Aorta (tissue), 5 donors: ENCODE measurements around the gene NQO1. TPM values are rescaled to one million over a fixed set of nuclear protein-coding genes. Genes with fewer than 3 reads are reported as not detected.

Experiments used
- ATAC-seq: fragments of 200-7000 bp; cut with Tn5 transposase; one replicate; pipeline ENCODE4 v1.9.1; 2022; ENCODE audit warnings: moderate library complexity; ENCODE audit not compliant: low FRiP score
- DNase-seq, 2 donors: peaks; one replicate each; pipeline ENCODE4 v3.0.0-alpha.2; 2020
- H3K27ac ChIP-seq, 2 donors: one replicate each; pipeline ENCODE4 v1.5.1; 2013; ENCODE audit warnings: low read length in 2 of 2, mild to moderate bottlenecking in 2 of 2, moderate library complexity in 2 of 2, control low read depth in 1 of 2, inconsistent platforms in 1 of 2, low read depth in 1 of 2
- H3K27me3 ChIP-seq, 2 donors: one replicate each; pipeline ENCODE4 v1.6.1; 2013; ENCODE audit warnings: control low read depth in 1 of 2, low read length in 1 of 2, mild to moderate bottlenecking in 1 of 2, moderate library complexity in 1 of 2; ENCODE audit not compliant: insufficient read depth in 2 of 2, control insufficient read depth in 1 of 2
- H3K36me3 ChIP-seq, 2 donors: one replicate each; pipeline ENCODE4 v1.6.1; 2013; ENCODE audit warnings: control low read depth in 1 of 2, low read length in 1 of 2, mild to moderate bottlenecking in 1 of 2; ENCODE audit not compliant: insufficient read depth in 2 of 2, control insufficient read depth in 1 of 2
- H3K4me1 ChIP-seq, 2 donors: one replicate each; pipeline ENCODE4 v1.6.1; 2013; ENCODE audit warnings: low read length in 2 of 2, control low read depth in 1 of 2, mild to moderate bottlenecking in 1 of 2, moderate library complexity in 1 of 2; ENCODE audit not compliant: insufficient read depth in 2 of 2, control insufficient read depth in 1 of 2
- H3K4me3 ChIP-seq, 2 donors: one replicate each; pipeline ENCODE4 v1.5.1; 2013; ENCODE audit warnings: low read length in 2 of 2, control low read depth in 1 of 2, mild to moderate bottlenecking in 1 of 2
- H3K9me3 ChIP-seq: one replicate; pipeline ENCODE4 v1.6.1; 2013; ENCODE audit warnings: mild to moderate bottlenecking, low read length; ENCODE audit not compliant: control insufficient read depth
- WGBS, 2 donors: extraction: QIAGEN DNeasy Blood & Tissue Kit; methylation state at CpG; one replicate each; pipeline ENCODE4 v1.1.7; 2013; 5-methylcytosine and 5-hydroxymethylcytosine counted together
- intact Hi-C, 2 donors: fragments of 100-400 bp; cut with DNase I; formaldehyde crosslinking; loops; one replicate each; pipeline versions ENCODE4 v1.14.2 to v1.15.0; 2022
- polyA plus RNA-seq, 2 donors: library from polyadenylated mRNA; stranded (reverse); fragments of 200-250 nt; gene quantifications; one replicate each; pipeline ENCODE4 v1.2.3, GENCODE V29; 2013
- total RNA-seq, 2 donors: library from RNA; stranded (reverse); fragmentation: NEBNext Ultra II Directional; extraction: Animal tissue kit (Norgen Biotek cat#: 25700); gene quantifications; one replicate each; pipeline ENCODE4 v1.2.1, GENCODE V29; 2021
- donor health status: healthy with polysubstance abuse.
- donor health status: Bipolar disorder and iron deficiency.
- donor health status: DM: no; HTN: no; CAD: no.
- donor health status: DM: no; HTN: no; CAD: no.
- donor health status: DM: yes; HTN: yes; CAD: no.

NQO1 gene
- total and polyA plus RNA-seq, 4 donors, result 31.3 to 76.3 (median 53.1) TPM

- peaks cover 0 to 3% of the 10 kb centered on the region in 2 donors for H3K36me3 ChIP-seq
- no peak overlapping the region for H3K4me3 ChIP-seq
- 74 to 76% methylated on average over 9 of the region's 9 CpGs for WGBS, 2 donors
- intact Hi-C loops, result no loop called here
- no peak for ATAC-seq
- H3K4me1 ChIP-seq, result no peaks in the 10 kb centered on the region
- no peak for DNase-seq
- no peaks in the 10 kb centered on the region for H3K9me3 ChIP-seq
- no peaks in the 10 kb centered on the region for H3K27me3 ChIP-seq
- H3K27ac ChIP-seq, result no peak overlapping the region
These were observed 13.3 kb downstream of the NQO1 start for GRCh38 chr16:69712914-69713581.

- intact Hi-C loops, result no loop called here
- DNase-seq (no peak), ATAC-seq (no peak)
- no peaks in the 10 kb centered on the region for H3K4me1 ChIP-seq
- no peaks in the 10 kb centered on the region for H3K27me3 ChIP-seq
- H3K27ac ChIP-seq, result no peak overlapping the region
- no peaks in the 10 kb centered on the region for H3K9me3 ChIP-seq
- 84 to 91% methylated on average over 4 of the region's 4 CpGs for WGBS, 2 donors
- no peak overlapping the region for H3K4me3 ChIP-seq
- H3K36me3 ChIP-seq, result peaks cover 2 to 3% of the 10 kb centered on the region in 2 donors
These were observed 14.1 kb downstream of the NQO1 start for GRCh38 chr16:69712277-69712676.

GRCh38 chr16:69711115-69711740, 15.1 kb downstream of the NQO1 start:
- H3K27ac ChIP-seq, result no peak overlapping the region
- intact Hi-C loops, result no loop called here
- no peak for ATAC-seq

GRCh38 chr16:69709456-69710084, 16.8 kb downstream of the NQO1 start:
- Histone ChIP-seq H3K27me3 (no peaks in the 10 kb centered on the region), H3K27ac (no peak overlapping the region), H3K9me3 (no peaks in the 10 kb centered on the region), H3K36me3 (peaks cover 0 to 2% of the 10 kb centered on the region in 2 donors), H3K4me1 (no peaks in the 10 kb centered on the region), H3K4me3 (no peak overlapping the region)
- intact Hi-C loops, result loop anchor here (1.0 to 2.0 kb wide), 2 partner anchors 45 kb away; partner anchors contain the start of gene NOB1 (in 2 of the 2)
- 25 to 26% methylated on average over 5 of the region's 5 CpGs for WGBS, 2 donors
- DNase-seq, result no peak
- peak; percentile 75 for ATAC-seq

More at GRCh38 chr16:69711115-69711740, 15.1 kb downstream of the NQO1 start:
- H3K36me3 ChIP-seq, result peaks cover 2 to 3% of the 10 kb centered on the region in 2 donors
- no peaks in the 10 kb centered on the region for H3K9me3 ChIP-seq
- WGBS, 2 donors, result 63 to 71% methylated on average over 12 of the region's 12 CpGs
- peak in 1 of 2 donors; percentile 55 for DNase-seq
- no peaks in the 10 kb centered on the region for H3K27me3 ChIP-seq
- H3K4me3 ChIP-seq, result no peak overlapping the region
- no peaks in the 10 kb centered on the region for H3K4me1 ChIP-seq

GRCh38 chr16:69707920-69708683, 18.3 kb downstream of the NQO1 start:
- intact Hi-C loops, result loop anchor here in 1 of 2 donors (2.0 kb wide), 1 partner anchor 47 kb away; the partner anchor contains the start of gene NOB1
- Histone ChIP-seq H3K9me3 (no peaks in the 10 kb centered on the region), H3K4me3 (no peak overlapping the region), H3K4me1 (no peaks in the 10 kb centered on the region), H3K27me3 (no peaks in the 10 kb centered on the region), H3K36me3 (peaks cover 0 to 2% of the 10 kb centered on the region in 2 donors), H3K27ac (no peak overlapping the region)
- WGBS, 2 donors, result 79 to 80% methylated on average over 10 of the region's 10 CpGs
- DNase-seq, result no peak
- no peak for ATAC-seq

- no peak for DNase-seq
- no peaks in the 10 kb centered on the region for H3K27me3 ChIP-seq
- 70 to 75% methylated on average over 2 of the region's 2 CpGs for WGBS, 2 donors
- no peaks in the 10 kb centered on the region for H3K4me1 ChIP-seq
- H3K4me3 ChIP-seq, result no peak overlapping the region
- no peak overlapping the region for H3K27ac ChIP-seq
- no peaks in the 10 kb centered on the region for H3K9me3 ChIP-seq
- peaks cover 0 to 2% of the 10 kb centered on the region in 2 donors for H3K36me3 ChIP-seq
- intact Hi-C loops, result no loop called here
- no peak for ATAC-seq
These were observed 19.4 kb downstream of the NQO1 start for GRCh38 chr16:69706975-69707340.

- Histone ChIP-seq H3K36me3 (peaks cover 0 to 2% of the 10 kb centered on the region in 2 donors), H3K27ac (no peak overlapping the region), H3K4me3 (no peak overlapping the region), H3K27me3 (no peaks in the 10 kb centered on the region), H3K9me3 (no peaks in the 10 kb centered on the region), H3K4me1 (no peaks in the 10 kb centered on the region)
- DNase-seq, result no peak
- ATAC-seq, result peak; percentile 72
- WGBS, 2 donors, result 76 to 79% methylated on average over 1 of the region's 1 CpG
- intact Hi-C loops, result no loop called here
These were observed 19.9 kb downstream of the NQO1 start for GRCh38 chr16:69706256-69706974.

GRCh38 chr16:69703638-69704037, 22.7 kb downstream of the NQO1 start:
- intact Hi-C loops, result no loop called here
- DNase-seq, result no peak
- Histone ChIP-seq H3K27me3 (no peaks in the 10 kb centered on the region), H3K4me3 (no peak overlapping the region), H3K4me1 (no peaks in the 10 kb centered on the region), H3K9me3 (no peaks in the 10 kb centered on the region), H3K27ac (no peak overlapping the region), H3K36me3 (peaks cover 0 to 2% of the 10 kb centered on the region in 2 donors)
- 75 to 83% methylated on average over 2 of the region's 2 CpGs for WGBS, 2 donors
- ATAC-seq, result no peak
